8988T (cell line): ENCODE results near the gene OTUD1.
A peak's percentile ranks its signal among the peaks of the same experiment; 100 is the strongest.

Experiments used
- DNase-seq: peaks from one replicate; pipeline ENCODE4 v3.0.0; 2011

OTUD1 gene

DNA sequence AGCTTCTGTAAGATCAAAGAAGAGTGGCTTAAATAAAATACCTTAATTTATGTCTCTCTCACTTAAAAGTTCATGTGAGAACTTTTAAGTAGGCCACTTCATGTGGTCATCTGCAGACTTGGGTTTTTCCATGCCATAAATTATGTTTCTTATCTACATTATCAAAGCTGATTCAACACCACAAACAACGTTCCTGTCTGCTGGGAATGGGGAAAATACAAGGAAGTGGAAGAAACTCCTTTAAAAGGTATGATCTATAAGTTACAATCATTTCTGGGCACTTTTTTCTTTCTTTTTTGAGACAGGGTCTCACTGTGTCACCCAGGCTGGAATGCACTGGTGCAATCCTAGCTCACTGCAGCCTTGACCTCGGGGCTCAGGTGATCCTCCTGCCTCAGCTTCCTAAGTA, 16.9 kb upstream of the OTUD1 start:
- DNase-seq = no peak

- no peak for DNase-seq
Measured at GRCh38 chr10:23432166-23432565, 6.7 kb upstream of the OTUD1 start.

- DNase-seq = no peak
Measured at GRCh38 chr10:23432639-23433038, 6.2 kb upstream of the OTUD1 start.

GRCh38 chr10:23433701-23434100, 5.2 kb upstream of the OTUD1 start:
- no peak for DNase-seq

DNA sequence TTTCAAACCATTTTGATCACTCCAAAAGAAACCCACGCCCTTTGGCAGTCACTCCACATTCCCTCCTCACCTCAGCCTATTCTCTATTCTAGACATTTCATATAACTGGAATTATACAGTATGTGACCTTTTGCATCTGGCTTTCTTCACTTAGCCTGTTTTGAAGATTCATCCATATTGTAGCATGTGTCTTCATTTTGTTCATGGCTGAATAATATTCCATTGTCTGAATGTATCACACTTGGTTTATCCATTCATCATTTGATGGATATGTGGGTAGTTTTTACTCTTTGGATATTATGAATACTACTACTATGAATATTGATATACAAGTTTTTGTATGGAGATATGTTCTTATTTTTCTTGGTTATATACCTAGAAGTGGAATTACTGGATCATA, 3.5 kb upstream of the OTUD1 start:
- no peak for DNase-seq

DNA sequence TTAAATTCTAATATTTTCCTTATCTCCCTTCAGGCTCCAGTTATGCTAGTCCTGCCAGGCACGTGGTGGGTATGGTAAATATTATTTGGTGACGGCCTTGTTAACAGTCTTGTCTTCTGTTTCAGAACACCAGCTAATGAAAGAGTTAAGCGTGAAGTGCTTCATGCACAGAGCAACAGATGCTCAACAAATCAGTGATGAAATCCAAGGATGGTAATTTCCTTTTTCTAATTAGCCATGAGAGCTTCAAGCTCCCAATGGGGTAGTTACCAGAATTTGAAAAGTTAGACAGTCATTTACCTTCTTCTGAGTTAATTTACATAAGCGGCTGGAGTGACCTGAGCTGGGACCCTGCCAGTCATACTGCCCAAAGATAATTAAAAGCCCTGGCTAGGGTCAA, 1.9 kb upstream of the OTUD1 start:
- no peak for DNase-seq

DNA sequence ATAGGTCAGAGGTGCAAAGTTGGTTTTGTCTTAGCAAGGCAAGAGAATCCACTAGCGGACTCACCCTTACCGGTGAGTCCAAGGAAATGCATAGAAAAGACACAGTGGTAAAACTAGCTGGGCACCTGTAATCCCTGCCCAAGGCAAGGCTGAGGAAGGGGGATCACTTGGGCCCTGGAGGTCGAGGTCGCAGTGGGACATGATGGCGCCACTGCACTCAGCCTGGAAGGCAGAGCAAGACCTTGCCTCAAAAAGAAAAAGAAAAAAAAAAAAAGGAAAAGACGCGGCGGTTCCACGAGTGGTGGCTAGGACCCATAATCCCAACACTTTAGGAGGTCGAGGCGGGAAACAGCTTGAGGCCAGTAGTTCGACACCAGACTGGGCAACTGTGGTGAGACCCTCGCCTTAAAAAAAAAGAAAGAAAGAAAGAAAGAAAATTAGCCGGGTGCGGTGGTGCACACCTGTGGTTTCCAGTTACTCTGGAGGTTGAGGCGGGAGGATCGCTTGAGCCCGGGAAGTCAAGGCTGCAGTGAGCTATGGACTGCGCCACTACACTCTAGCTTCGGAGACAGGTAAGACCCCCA, 820 bp upstream of the OTUD1 start:
- DNase-seq = no peak

DNA sequence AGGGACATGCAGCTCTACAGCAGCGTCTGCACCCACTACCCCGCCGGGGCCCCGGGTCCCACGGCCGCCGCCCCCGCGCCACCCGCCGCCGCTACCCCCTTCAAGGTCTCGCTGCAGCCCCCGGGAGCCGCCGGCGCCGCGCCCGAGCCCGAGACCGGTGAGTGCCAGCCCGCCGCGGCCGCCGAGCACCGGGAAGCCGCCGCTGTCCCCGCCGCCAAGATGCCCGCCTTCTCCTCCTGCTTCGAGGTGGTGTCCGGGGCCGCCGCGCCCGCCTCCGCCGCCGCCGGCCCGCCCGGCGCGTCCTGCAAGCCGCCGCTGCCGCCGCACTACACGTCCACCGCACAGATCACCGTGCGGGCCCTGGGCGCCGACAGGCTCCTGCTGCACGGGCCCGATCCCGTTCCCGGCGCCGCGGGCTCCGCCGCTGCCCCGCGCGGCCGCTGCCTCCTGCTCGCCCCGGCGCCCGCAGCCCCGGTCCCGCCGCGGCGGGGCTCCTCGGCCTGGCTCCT, 631 bp downstream of the OTUD1 start:
- no peak for DNase-seq

GRCh38 chr10:23439961-23440889, 1.4 kb downstream of the OTUD1 start:
- peak; percentile 34 for DNase-seq

GRCh38 chr10:23441251-23441650, 2.4 kb downstream of the OTUD1 start:
- no peak for DNase-seq

DNA sequence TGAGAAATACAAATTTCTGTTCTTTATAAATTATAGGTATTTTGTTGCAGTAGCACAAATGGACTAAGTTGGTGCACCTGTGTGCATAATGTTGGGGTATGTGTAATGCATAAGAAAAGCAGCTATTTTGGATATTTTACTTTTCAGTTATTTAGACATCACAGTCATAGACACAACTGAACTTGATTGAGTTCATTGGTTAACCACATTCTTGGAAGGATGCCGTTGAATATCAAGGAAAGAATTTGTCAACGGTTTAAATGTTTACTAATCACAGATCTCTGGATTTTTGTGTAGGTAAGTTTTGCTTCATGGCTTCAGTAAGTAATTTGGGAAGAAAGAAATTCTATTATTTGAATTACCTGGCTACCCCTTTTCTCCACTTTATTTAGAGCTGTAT, 4.1 kb downstream of the OTUD1 start:
- DNase-seq = no peak

GRCh38 chr10:23445591-23445990, 6.7 kb downstream of the OTUD1 start:
- DNase-seq = no peak

GRCh38 chr10:23448323-23448722, 9.4 kb downstream of the OTUD1 start:
- DNase-seq = no peak

GRCh38 chr10:23448802-23449570, 10.1 kb downstream of the OTUD1 start:
- no peak for DNase-seq

DNA sequence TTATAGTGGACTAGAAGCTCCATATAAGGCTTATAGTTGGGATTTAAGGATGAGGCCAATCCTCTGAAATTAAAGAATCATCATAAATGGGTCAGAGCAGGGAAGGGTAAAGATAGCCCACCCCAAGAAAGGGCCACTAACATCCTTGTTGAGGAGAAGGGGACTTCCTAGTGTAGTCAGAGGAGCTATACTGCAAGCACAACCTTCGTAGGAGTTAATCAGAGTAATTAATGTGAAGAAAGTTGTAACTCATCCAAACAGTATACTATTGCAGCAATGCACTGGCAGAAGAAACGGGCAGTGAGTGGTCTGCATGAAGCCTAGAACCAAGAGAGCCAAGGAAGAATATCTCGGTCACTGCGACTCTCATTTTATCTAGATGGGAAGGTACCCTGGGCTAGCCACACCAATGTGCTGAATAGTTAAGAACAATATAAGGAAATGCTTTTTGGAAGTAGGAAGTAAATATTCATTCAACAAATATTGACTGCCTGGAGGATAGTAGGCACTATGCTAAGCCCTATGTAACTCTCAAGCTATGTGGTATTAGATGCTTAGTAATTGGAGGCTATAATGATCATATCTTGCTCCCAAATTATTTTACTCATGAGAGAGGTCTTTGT, 13.3 kb downstream of the OTUD1 start:
- DNase-seq = no peak

GRCh38 chr10:23453465-23453864, 14.6 kb downstream of the OTUD1 start:
- DNase-seq = no peak

DNA sequence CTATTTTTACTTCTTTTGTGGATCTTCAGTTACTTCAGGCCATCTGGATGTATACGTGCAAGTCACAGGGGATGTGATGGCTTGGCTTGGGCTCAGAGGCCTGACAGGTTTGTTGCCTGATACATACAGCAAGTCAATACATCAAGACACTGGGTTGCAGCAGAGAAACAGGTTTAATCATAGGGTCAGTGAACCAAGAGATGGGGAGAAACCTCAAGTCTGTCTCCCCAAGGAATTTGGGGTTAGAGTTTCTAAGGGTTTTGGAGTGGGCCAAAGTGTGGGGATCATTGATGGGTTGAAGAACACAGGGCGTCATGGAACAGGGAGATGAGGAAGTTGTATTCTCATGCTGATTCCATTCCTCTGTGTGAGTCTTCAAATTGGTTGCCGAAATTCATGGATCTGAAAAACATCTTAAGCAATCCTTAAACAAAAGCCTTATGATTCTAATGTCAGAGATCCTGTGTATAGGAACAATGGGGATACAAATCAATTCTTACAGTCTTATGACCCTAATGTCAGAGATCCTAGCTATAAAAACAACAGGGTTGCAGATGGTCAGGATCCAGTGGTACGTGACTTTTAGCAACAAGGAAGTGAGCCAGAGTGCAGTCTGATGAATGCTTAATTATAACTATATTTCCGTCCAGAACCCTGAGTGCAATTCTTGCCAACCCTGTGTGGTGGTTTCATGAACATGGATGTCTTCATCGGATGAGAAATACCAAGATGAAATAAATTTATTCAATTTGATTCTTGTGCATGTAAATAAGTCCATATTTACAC, 18.9 kb downstream of the OTUD1 start:
- DNase-seq = no peak

DNA sequence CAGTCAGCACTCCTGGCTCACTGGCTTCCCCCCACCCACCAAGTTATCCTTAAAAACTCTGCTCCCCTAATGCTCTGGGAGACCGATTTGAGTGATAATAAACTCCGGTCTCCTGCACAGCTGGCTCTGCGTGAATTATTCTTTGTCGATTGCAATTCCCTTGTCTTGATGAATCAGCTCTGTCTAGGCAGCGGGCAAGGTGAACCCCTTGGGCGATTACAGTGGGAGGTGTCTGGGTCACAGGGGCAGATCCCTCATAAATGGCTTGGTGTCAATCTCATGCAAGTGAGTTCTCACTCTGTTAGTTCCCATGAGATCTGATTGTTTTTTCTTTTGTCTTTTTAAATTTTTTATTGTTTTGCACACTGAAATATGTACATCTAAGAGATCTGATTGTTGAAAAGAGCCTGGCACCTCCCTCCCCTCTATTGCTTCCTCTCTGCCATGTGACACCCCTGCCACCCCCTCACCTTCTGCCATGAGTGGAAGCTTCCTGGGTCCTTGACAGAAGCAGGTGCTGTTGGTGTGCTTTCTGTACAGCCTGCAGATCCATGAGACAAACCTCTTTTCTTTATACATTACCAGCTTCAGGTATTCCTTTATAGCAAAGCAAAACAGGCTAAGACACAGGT, 20.5 kb downstream of the OTUD1 start:
- DNase-seq = no peak

- DNase-seq = no peak
Measured at GRCh38 chr10:23461557-23461956, 22.7 kb downstream of the OTUD1 start.

DNA sequence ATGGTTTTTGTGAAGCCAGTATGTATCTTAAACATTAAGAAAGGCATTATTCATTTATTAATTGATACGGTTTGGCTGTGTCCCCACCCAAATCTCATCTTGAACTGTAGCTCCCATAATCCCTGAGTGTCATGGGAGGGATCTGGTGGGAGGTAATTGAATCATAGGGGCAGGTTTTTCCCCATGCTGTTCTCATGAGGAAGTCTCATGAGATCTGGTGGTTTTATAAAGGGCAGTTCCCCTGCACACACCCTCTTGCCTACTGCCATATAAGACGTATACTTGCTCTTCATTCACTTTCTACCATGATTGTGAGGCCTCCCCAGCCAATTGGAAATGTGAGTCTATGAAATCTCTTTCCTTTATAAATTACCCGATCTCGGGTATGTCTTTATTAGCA, 28.1 kb downstream of the OTUD1 start:
- no peak for DNase-seq

- no peak for DNase-seq
Measured at GRCh38 chr10:23467548-23467947, 28.7 kb downstream of the OTUD1 start.
